GM06990 (cell line): Measurements from ENCODE around the gene IFIT2.
"Not testable (repeated sequence)": the region's sequence is repeated elsewhere in the genome, so short reads cannot be mapped to it uniquely, and the experiment has no call there.

Experiments used
- DNase-seq: peaks from one replicate; pipeline ENCODE4 v3.0.0-alpha.2; 2011; ENCODE audit not compliant: insufficient read length; ENCODE audit errors: extremely low read depth
- H3K27me3 ChIP-seq: replicated peaks from 2 replicates; pipeline ENCODE4 v1.6.0; 2011; ENCODE audit warnings: low read length; ENCODE audit not compliant: control insufficient read depth, insufficient read depth
- H3K36me3 ChIP-seq: 2 replicates; pipeline ENCODE4 v1.5.1; 2011; ENCODE audit warnings: low read length; ENCODE audit not compliant: control insufficient read depth, insufficient read depth
- H3K4me3 ChIP-seq: replicated peaks from 2 replicates; pipeline ENCODE4 v1.5.1; 2011; ENCODE audit warnings: low read depth, mild to moderate bottlenecking, control low read depth, low read length
- CTCF ChIP-seq: IDR thresholded peaks from 2 replicates; pipeline ENCODE4 v1.5.1; 2011; ENCODE audit warnings: low read length, control low read depth, mild to moderate bottlenecking, inconsistent platforms; ENCODE audit not compliant: insufficient read depth, poor library complexity, severe bottlenecking

The IFIT2 gene

GRCh38 chr10:89281606-89282395 is 20.0 kb upstream of the IFIT2 start:
- no peak for DNase-seq
- Histone ChIP-seq H3K4me3 (no peak overlapping the region), H3K27me3 (no peaks in the 10 kb centered on the region), H3K36me3 (no peaks in the 10 kb centered on the region)
- no peak for TF ChIP-seq CTCF

GRCh38 chr10:89283025-89283935 is 18.6 kb upstream of the IFIT2 start:
- H3K4me3 ChIP-seq, result no peak overlapping the region
- DNase-seq, result no peak
- H3K36me3 ChIP-seq, result no peaks in the 10 kb centered on the region
- TF ChIP-seq CTCF, result no peak
- H3K27me3 ChIP-seq, result no peaks in the 10 kb centered on the region

- no peak overlapping the region for H3K4me3 ChIP-seq
- no peak for DNase-seq
- H3K27me3 ChIP-seq, result no peaks in the 10 kb centered on the region
- TF ChIP-seq CTCF, result no peak
- H3K36me3 ChIP-seq, result no peaks in the 10 kb centered on the region
Observed at GRCh38 chr10:89283936-89284475, 17.8 kb upstream of the IFIT2 start.

GRCh38 chr10:89284711-89285110 is 17.1 kb upstream of the IFIT2 start:
- H3K4me3 ChIP-seq, DNase-seq, H3K36me3 ChIP-seq, H3K27me3 ChIP-seq: not testable (repeated sequence)

GRCh38 chr10:89285303-89285702 is 16.5 kb upstream of the IFIT2 start:
- not testable (repeated sequence) for DNase-seq, H3K4me3 ChIP-seq, H3K36me3 ChIP-seq, H3K27me3 ChIP-seq

GRCh38 chr10:89294721-89295239 is 7.1 kb upstream of the IFIT2 start:
- DNase-seq, result no peak
- H3K4me3 ChIP-seq, result no peak overlapping the region
- no peak for TF ChIP-seq CTCF
- no peaks in the 10 kb centered on the region for H3K27me3 ChIP-seq
- no peaks in the 10 kb centered on the region for H3K36me3 ChIP-seq
